SK-N-SH (cell line): ENCODE data around the gene DAPK3. TPM values are rescaled to one million over a fixed set of nuclear protein-coding genes. Genes with fewer than 3 reads are reported as not detected.

Source experiments
- CTCF ChIA-PET: fragments of 300-600, 350-600 bp; formaldehyde crosslinking; extraction: SDS; loops from one replicate; lab custom pipeline; 2021; lab: Yijun Ruan, JAX
- POLR2A ChIA-PET: fragments of 350-600 bp; sonication (Branson Sonifier 250); formaldehyde crosslinking; extraction: SDS; loops from one replicate; lab custom pipeline; 2020; ENCODE audit warnings: antibody characterized with exemption, inconsistent platforms; lab: Yijun Ruan, JAX
- DNase-seq: peaks from one replicate; pipeline ENCODE4 v3.0.0; 2012
- H2AFZ ChIP-seq: fragments of 200-600 bp; sonication (generic); 2 replicates; pipeline ENCODE4 v1.8.1; 2016; ENCODE audit warnings: antibody characterized with exemption, mild to moderate bottlenecking, low read depth
- H3F3A ChIP-seq: fragments of 200-600 bp; sonication (generic); replicated peaks from 2 replicates; pipeline ENCODE3; 2016; ENCODE audit warnings: antibody characterized with exemption, mild to moderate bottlenecking; ENCODE audit not compliant: insufficient read depth
- H3K27ac ChIP-seq, 2 experiments: fragments of 200-500 bp in 1 of 2; fragments of 200-600 bp in 1 of 2; sonication (Bioruptor generic) in 1 of 2; sonication (generic), shearing (Covaris generic) in 1 of 2; 2 replicates each; pipeline versions ENCODE4 v1.5.1 to v1.6.1; 2014 to 2016; ENCODE audit warnings: low read depth in 2 of 2, inconsistent platforms in 1 of 2, low read length in 1 of 2, mild to moderate bottlenecking in 1 of 2, mixed read lengths in 1 of 2
- H3K27me3 ChIP-seq: fragments of 200-600 bp; sonication (generic), shearing (Covaris generic); 2 replicates; pipeline ENCODE4 v1.6.1; 2016; ENCODE audit warnings: mixed run types; ENCODE audit not compliant: insufficient read depth
- H3K36me3 ChIP-seq, 2 experiments: fragments of 200-500 bp in 1 of 2; fragments of 200-600 bp in 1 of 2; sonication (Bioruptor generic) in 1 of 2; sonication (generic) in 1 of 2; replicated peaks in 1 of 2; 2 replicates each; pipeline versions ENCODE3 to v1.5.1; 2014 to 2016; ENCODE audit warnings: low read length in 1 of 2, mild to moderate bottlenecking in 1 of 2; ENCODE audit not compliant: insufficient read depth in 2 of 2, control insufficient read depth in 1 of 2
- H3K4me1 ChIP-seq, 2 experiments: fragments of 200-500 bp in 1 of 2; fragments of 200-600 bp in 1 of 2; sonication (Bioruptor generic) in 1 of 2; sonication (generic), shearing (Covaris generic) in 1 of 2; 2 replicates each; pipeline versions ENCODE4 v1.5.1 to v1.6.1; 2014 to 2016; ENCODE audit warnings: low read depth in 1 of 2, low read length in 1 of 2, mixed run types in 1 of 2; ENCODE audit not compliant: insufficient read depth in 2 of 2, control insufficient read depth in 1 of 2
- H3K4me2 ChIP-seq: fragments of 200-600 bp; sonication (generic), shearing (Covaris generic); 2 replicates; pipeline ENCODE4 v1.6.1; 2017; ENCODE audit warnings: mixed run types
- H3K4me3 ChIP-seq, 2 experiments: fragments of 200-500 bp in 1 of 2; fragments of 200-600 bp in 1 of 2; sonication (Bioruptor generic) in 1 of 2; sonication (generic), shearing (Covaris generic) in 1 of 2; 2 replicates each; pipeline versions ENCODE4 v1.5.1 to v1.8.1; 2014 to 2016; ENCODE audit warnings: low read depth in 2 of 2, inconsistent platforms in 1 of 2, low read length in 1 of 2, mild to moderate bottlenecking in 1 of 2, mixed read lengths in 1 of 2, moderate library complexity in 1 of 2
- H3K79me2 ChIP-seq: fragments of 200-600 bp; sonication (generic); 2 replicates; pipeline ENCODE4 v1.8.1; 2017; ENCODE audit warnings: mild to moderate bottlenecking; ENCODE audit not compliant: insufficient read depth
- H3K9ac ChIP-seq: fragments of 200-600 bp; sonication (generic); 2 replicates; pipeline ENCODE4 v1.6.1; 2017; ENCODE audit warnings: mixed run types
- H3K9me2 ChIP-seq: fragments of 200-600 bp; sonication (generic); 2 replicates; pipeline ENCODE4 v1.6.1; 2017; ENCODE audit warnings: mixed run types
- H3K9me3 ChIP-seq: fragments of 200-600 bp; sonication (generic); 2 replicates; pipeline ENCODE4 v1.6.1; 2017; ENCODE audit warnings: mixed run types, mild to moderate bottlenecking, moderate library complexity
- H4K20me1 ChIP-seq: fragments of 200-600 bp; sonication (generic); 2 replicates; pipeline ENCODE4 v1.6.1; 2017; ENCODE audit warnings: mild to moderate bottlenecking, mixed run types; ENCODE audit not compliant: insufficient read depth
- EP300 ChIP-seq, 2 experiments: IDR thresholded peaks; 2 replicates each; pipeline versions ENCODE4 v1.4.0 to v1.6.1; 2012; ENCODE audit warnings: borderline replicate concordance in 1 of 2, low read depth in 1 of 2, low read length in 1 of 2
- FOSL2 ChIP-seq: IDR thresholded peaks from 2 replicates; pipeline ENCODE4 v1.4.0; 2012; ENCODE audit warnings: low read depth, mild to moderate bottlenecking, moderate library complexity, borderline replicate concordance
- FOXM1 ChIP-seq: IDR thresholded peaks from 2 replicates; pipeline ENCODE4 v1.4.0; 2012; ENCODE audit warnings: low read depth, mild to moderate bottlenecking
- MXI1 ChIP-seq: IDR thresholded peaks from 2 replicates; pipeline ENCODE4 v1.6.1; 2012; ENCODE audit warnings: mild to moderate bottlenecking, low read depth, low read length, improper control_type of control experiment
- REST ChIP-seq: IDR thresholded peaks from 2 replicates; pipeline ENCODE4 v1.6.1; 2012; ENCODE audit warnings: mild to moderate bottlenecking, low read depth, low read length, moderate library complexity
- RXRA ChIP-seq: IDR thresholded peaks from 2 replicates; pipeline ENCODE4 v1.4.0; 2012; ENCODE audit warnings: low read depth, mild to moderate bottlenecking, borderline replicate concordance
- TAF1 ChIP-seq: IDR thresholded peaks from 2 replicates; pipeline ENCODE4 v1.6.1; 2012; ENCODE audit warnings: low read depth, mild to moderate bottlenecking, low read length, moderate library complexity, borderline replicate concordance
- USF2 ChIP-seq: fragments of 150-350 bp; IDR thresholded peaks from 2 replicates; pipeline ENCODE4 v1.6.1; 2017; ENCODE audit warnings: antibody characterized with exemption, low read length, low read depth, borderline replicate concordance
- ZBTB33 ChIP-seq: IDR thresholded peaks from 2 replicates; pipeline ENCODE4 v1.4.0; 2012; ENCODE audit warnings: low read depth, borderline replicate concordance
- WGBS: methylation state at CpG from one replicate; pipeline ENCODE4 v1.1.6; 2017; ENCODE audit warnings: low lambda C conversion rate; 5-methylcytosine and 5-hydroxymethylcytosine counted together
- polyA plus RNA-seq, 3 experiments: library from polyadenylated mRNA; depleted of rRNA; stranded (reverse); fragments of >200 nt; gene quantifications; 2 replicates each; pipeline ENCODE4 v1.2.3, GENCODE V29; 2012

DAPK3 gene
- polyA plus RNA-seq, 1 of the 3 experiments (the other 2 are of a cell fraction), result 142 TPM

- H3F3A ChIP-seq, result peaks cover 62% of the 10 kb centered on the region
- H2AFZ ChIP-seq, result no peak overlapping the region
- no peak overlapping the region; a peak in 1 of 4 replicates for H3K4me3 ChIP-seq
- peaks cover 88% of the 10 kb centered on the region for H4K20me1 ChIP-seq
- peaks cover 81% of the 10 kb centered on the region for H3K79me2 ChIP-seq
- peaks cover 77 to 78% of the 10 kb centered on the region in 2 experiments for H3K36me3 ChIP-seq
- WGBS, result 99% methylated on average over 9 of the region's 10 CpGs
- ChIA-PET POLR2A (interaction anchor here (6.8 kb wide), 1 partner anchor 10 kb away, joined by 60 read pairs; the partner anchor contains the start of gene DAPK3), CTCF (interaction anchor here (1.2 kb wide), 1 partner anchor 10 kb away, joined by 3 read pairs; the partner anchor contains the start of gene DAPK3)
- H3K4me2 ChIP-seq, result no peak overlapping the region
- H3K27ac ChIP-seq, result no peak overlapping the region; a peak in 1 of 4 replicates
- H3K9ac ChIP-seq, result no peak overlapping the region
- TF ChIP-seq EP300 (IDR thresholded peaks at IDR 0.05; ENCODE audit: borderline replicate concordance in 1 of 2, low read depth in 1 of 2, low read length in 1 of 2) (no peak), TAF1 (no peak), RXRA (no peak), REST (no peak), ZBTB33 (no peak), MXI1 (no peak), FOSL2 (no peak), USF2 (no peak), FOXM1 (no peak)
- H3K9me3 ChIP-seq, result no peaks in the 10 kb centered on the region
- H3K9me2 ChIP-seq, result no peaks in the 10 kb centered on the region
- DNase-seq, result no peak
- H3K4me1 ChIP-seq, result peaks cover 15 to 29% of the 10 kb centered on the region in 2 experiments
- no peaks in the 10 kb centered on the region for H3K27me3 ChIP-seq
These were observed 10.5 kb upstream of the DAPK3 start for GRCh38 chr19:3981373-3981735.
